ENCODE data around the gene ARHGAP32. TPM values are rescaled to one million over a fixed set of nuclear protein-coding genes. Genes with fewer than 3 reads are reported as not detected.
A peak's percentile ranks its signal among the peaks of the same experiment; 100 is the strongest.

The ARHGAP32 gene
- polyA plus RNA-seq, 3 donors = 15.4 to 20.5 (median 19.6) TPM

DNA sequence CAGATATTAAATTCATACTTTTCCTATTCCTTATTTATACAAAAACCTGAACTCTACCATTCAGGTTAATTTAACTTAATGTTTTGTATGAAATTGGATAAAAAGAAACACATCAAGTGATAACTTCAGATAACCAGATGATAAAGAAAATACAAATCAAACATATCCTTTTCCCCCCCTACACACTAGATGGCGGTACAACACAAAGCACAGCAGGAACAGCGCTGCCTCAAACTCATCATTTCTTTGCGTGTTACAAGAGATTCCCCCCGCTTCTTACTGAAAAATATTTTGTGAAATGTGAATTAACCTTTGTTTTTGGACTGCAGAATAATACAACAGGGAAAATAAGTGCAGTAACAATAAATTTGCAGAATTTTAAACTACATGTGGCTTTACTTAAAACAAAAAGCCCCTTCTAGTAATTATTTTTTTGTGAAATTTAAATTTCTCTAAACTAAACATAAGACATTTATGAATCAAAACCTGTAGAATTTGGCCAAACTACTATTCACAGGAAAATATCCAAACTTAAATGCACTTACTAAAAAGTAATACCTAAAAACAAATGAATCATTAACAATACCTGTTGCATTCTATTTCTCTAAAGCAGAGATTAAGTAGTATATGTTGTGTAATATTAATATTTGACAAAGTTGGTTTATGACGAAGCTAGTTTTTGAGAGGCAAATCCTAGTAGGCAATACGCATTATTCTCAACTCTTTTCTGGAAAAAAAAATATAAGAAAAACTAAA is 74.4 kb downstream of the ARHGAP32 start:
- DNase-seq = peak; percentile 67

DNA sequence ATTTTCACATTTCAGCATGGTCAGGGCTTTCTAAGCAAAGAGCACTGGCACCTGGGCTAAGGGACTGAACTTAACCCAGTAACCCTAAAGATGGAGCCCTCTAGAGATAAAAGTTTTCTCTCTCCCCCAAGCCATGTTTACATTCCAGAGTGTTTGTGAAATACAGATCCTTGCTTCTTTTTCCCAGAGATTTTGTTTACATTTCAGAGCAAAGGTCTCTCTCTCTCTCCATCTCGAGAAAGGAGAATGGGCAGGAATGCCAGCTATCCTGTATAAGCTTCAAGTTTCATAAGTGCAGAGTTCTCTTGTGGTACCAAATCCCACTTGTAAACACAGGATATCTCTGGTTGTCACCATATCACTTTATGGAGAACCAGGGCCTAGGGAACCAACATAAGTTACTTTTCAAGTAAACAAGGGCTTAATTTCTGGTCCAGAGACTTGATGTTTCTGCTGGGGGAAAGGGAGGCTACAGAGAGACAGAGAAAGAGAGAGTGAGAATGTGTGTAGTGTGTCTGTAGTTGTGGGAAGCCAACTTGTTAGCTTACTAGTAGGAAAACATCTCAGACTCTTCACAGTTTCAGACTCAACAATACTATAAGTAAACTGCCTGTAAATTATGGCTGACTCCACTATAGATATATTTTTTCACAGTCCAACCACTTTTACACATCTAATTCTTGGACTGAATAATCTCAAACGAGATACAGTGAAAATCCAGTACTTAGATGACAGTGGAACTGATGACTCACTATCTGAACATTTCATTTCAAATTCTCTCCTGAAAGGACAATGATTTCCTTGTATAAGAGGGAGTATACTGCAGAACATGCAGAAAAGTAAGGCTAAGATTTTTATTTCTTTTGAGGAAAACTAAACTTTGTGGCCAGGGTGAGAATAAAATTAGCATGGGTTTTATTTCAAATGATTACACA is 76.2 kb downstream of the ARHGAP32 start:
- DNase-seq = no peak

DNA sequence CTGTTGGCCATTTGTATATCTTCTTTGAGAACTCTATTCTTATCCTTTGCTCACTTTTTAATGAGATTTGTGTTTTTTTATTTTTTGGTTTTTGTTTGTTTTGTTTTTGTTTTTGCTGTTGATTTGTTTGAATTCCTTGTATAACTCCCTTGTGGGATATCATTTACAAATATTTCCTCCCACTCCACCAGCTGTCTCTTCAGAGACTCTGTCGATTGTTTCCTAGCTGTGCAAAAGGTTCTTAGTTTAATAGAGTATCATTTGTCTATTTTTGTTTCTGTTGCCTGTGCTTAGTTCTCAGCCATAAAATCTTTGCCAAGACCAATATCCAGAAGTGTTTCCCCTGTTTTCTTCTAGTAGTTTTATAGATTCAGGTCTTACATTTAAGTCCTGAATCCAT is 82.4 kb downstream of the ARHGAP32 start:
- DNase-seq = no peak

DNA sequence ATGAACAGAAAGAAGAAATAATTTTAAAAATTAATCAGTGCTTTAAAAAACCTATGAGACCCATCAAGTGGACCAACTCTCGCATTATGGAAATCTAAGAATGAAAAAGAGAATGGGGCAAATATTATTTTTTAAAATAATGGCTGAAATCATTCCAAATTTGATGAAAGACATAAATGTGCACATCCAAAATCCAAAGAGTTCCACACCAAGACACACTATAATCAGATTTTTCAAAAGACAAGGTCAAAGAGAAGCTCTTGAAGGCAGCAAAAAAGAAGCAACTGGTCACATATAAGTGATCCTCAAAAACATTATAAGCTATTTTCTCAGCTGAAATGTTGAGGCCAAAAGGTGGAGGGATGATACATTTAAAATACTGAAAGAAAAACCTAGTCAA is 85.3 kb downstream of the ARHGAP32 start:
- DNase-seq = no peak

DNA sequence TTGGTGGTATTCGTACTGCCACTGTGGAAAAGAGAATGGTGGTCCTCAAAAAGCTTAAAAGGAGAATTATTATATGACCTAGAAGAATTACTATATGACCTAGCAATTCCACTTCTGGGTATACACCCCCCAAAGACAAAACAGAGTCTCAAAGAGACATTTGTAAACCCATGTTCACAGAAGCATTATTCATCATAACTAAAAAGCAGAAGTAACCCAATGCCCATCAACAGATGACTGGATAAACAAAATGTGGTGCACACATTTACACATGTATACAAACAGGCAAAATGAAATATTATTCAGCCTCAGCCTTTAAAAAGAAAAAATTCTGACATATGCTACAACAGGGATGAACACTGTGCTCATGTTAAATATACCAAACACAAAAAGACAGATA is 89.4 kb downstream of the ARHGAP32 start:
- DNase-seq = no peak

DNA sequence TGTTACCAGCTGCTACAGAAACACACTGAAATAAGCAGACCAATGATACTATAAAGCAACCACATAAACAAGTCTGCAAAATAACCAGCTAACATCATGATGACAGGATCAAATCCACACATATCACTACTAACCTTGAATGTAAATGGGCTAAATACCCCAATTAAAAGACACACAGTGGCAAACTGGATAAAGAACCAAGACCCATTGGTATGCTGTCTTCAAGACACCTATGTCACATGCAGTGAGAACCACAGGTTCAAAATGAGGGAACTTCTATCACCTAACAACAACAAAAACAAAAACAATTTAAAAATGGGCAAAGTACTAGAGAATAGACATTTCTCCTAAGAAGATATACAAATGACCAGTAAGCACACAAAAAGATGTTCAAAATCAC is 89.9 kb downstream of the ARHGAP32 start:
- DNase-seq = no peak

DNA sequence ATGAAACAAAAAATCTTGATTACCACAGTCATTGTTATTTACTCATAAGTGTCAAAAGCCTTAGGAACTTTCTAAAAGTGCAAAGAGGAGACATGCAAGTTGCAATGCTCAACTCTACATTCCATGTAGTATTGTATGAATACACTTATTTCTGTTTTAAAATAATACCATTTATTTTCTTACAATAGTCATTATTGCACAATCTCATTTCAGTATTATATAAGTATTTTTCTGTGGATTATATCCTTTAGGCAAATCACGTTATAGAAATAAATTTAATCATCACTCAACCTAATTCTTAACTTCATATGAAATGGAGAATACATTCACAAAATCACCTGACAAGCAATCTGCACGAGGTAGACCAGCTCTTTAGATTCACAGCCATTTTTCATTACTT is 98.8 kb downstream of the ARHGAP32 start:
- DNase-seq = no peak

DNA sequence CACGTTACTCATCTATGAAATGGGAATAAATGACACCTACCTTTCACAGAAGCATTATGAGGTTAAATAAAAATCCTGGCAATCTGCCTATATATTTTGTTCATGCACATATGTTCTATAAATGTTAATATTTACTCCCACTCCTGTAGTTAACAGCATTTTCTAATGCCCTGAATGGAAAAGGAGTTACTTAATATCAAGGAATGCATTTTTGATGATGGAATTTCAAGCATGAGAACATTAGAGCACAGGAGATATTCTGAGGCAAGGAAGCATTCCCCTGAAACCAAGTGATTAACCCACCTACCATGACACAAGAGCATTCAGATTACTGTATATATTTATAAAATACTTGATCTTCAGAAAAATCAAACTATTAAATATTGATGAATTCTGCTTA is 102.1 kb downstream of the ARHGAP32 start:
- DNase-seq = no peak

DNA sequence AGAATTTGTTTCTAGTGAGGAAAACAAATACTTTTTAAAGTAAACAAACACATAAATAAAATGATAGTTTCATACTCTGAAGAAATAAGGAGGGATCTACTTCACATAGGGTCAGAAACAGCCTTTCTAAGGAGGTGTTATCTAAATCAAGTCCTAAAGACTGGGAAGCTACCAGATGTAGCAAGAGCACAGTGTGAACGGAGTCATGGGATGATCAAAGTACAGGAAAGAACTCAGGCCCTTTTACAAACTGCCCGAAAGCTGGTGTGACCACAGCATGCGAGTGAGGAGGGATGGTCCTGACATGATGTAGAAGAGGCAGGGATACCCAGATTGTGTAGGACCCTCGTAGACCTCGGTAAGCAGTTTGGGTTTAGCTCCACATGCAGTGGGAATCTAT is 102.8 kb downstream of the ARHGAP32 start:
- no peak for DNase-seq

DNA sequence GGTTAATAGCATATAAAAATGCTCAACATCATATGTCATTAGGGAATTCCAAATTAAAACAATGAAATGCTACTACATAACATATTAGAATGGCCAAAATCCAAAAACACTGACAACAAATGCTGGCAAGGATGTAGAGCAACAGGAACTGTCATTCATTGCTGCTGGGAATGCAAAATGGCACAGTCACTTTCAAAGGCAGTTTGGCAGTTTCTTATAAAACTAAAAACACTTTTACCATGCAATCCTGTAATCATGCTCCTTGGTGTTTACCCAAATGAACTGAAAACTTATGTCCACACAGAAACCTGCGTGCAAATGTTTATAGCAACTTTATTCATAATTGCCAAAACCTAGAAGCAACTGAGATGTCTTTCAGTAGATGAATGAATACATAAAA is 105.1 kb downstream of the ARHGAP32 start:
- no peak for DNase-seq

DNA sequence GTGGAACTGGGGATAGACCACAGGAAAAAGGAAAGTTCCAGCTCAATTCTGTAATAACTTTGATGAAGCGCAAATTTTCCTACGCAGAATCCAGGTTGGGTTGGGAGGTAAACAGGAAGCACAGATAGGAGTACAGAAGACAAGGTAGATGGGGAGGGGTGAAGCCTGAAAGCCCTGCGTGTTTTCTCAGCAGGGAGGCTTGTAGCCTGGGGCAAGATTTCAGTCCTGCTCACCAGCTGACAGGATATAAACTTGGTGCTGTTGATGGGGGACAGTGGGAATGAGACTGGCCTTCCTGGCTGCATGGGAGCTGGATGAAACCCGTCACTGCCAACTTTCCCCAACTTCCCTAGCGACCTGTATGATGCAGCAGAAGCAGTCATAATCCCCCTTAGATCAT is 114.9 kb downstream of the ARHGAP32 start:
- no peak for DNase-seq

DNA sequence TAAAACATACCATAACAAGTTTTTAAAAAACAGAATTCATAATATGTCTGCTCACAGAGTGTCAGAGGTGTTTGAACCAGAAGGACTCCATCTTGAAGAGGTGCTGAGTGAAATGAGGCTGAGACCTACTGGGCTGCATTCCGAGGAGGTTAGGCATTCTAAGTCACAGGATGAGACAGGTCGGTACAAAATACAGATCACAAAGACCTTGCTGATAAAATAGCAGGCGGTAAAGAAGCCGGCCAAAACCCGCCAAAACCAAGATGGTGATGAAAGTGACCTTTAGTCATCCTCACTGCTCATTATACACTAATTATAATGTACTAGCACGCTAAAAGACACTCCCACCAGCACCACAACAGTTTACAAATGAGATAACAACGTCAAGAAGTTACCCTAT is 116.4 kb downstream of the ARHGAP32 start:
- no peak for DNase-seq

DNA sequence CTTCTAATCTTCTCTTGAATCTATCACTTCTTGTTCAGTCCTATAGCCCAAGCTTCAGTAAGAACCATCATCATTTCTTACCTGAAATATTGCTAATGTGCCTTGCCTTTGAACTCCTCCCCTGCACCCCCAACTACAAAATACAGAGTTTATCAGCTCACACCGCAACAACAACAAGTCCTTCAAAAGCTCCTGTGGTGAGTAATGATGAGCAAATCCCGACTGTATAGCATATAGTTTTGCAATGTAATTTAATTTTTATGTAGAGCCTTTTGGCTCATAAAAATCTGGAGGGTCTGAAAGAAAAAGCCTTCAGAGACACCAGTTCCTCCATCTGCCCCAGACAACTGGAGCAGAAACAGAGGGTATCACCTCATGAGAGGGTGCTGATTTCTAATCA is 124.7 kb downstream of the ARHGAP32 start:
- no peak for DNase-seq

DNA sequence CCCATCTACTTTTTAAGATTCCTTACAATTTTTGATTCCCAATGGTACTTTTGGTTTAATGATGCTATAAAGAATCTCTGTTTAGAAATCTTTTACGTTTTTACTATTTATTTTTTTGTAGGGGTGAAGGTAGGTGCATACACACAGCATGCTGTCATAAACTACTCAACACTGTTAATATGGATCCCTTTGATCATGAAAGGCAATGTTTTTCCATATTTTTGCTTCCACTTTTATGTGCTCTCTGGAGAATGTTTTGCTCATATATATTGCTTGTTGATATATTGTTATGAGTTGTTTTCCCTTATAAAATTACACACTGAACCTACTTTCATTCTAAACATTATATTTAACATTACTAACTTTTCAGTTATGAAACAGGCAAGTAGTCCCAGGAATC is 125.9 kb downstream of the ARHGAP32 start:
- DNase-seq = no peak

DNA sequence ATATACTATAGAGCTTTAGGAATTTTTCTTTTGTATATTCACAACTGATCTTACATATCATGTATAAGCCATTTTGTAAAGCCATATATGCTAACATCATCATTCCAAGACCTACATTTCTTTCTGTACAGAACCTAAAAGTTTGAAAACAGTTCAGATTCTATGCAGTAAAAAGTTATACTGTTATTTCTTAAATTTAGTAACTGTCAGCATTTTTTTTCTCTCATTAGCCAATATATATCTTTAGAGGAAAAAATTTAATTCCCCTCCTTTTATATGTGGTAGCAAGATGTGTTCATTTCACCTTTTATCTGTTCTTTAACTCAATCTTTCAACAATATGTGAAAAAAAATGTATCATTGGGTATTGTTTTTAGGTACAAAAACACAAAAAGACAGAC is 129.0 kb downstream of the ARHGAP32 start:
- DNase-seq = no peak

DNA sequence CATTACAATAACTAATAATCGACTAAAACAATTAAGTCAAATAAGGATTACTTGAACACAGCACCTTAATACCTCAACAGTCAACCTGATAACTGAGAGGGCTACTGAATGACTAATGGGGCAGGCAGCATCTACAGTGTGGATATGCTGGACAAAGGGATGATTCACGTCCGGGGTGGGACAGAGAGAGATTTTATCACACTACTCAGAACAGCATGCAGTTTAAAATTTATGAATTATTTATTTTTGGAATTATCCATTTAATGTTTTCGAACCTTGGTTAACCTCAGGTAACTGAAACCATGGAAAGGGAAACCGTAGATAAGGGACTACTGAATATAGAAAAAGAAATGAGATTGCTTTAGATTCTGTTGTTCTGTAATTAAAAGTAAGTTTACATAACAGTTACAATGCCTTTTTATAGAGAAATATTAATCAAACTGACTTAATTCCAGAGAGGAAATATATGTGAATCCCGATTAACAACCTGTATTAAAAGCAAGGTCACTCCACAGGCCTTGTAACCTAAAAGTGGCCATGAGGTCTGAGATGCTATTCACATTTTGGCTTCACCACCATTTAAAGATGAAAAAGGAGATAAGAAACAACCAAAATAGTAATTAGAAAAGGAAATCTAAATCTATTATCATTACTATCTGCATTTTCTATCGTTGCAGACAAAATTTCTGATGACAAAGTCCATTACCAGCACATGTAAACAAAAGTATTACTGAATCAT is 130.5 kb downstream of the ARHGAP32 start:
- DNase-seq = no peak

DNA sequence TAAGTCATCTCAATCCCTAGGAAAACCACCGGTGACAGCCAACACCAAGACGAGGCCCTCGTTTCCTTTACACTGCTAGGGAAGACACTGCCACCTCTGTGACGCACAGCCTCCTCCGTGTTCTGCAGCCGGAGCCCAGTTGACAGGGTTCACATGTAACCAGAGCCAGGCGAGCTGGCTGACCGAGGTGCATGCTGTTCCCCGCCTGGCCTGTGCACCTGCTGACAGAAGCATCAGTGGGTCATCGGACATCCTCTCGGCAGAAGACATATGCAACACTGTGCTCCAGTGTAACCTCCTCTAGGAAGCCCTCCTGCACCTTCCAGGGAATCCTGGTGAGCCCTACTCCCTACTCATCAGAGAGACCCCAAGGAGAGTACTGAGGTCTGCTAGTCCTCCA is 135.2 kb downstream of the ARHGAP32 start:
- DNase-seq = no peak

DNA sequence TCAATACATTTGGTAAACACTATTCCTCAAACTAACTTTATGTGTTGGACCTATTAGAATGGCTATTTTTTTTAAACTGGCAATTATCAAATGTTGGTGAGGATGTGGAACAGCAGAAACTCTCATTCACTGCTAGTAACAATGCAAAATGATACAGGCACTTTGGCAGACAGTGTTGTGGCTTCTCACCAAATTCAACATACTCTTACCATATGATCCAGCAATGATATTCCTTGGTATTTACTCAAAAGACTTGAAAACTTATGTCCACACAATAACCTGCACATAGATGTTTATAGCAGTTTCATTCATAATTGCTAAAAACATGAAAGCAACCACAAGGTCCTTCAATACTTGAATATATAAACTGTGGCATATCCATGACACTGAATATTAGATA is 136.9 kb downstream of the ARHGAP32 start:
- no peak for DNase-seq

DNA sequence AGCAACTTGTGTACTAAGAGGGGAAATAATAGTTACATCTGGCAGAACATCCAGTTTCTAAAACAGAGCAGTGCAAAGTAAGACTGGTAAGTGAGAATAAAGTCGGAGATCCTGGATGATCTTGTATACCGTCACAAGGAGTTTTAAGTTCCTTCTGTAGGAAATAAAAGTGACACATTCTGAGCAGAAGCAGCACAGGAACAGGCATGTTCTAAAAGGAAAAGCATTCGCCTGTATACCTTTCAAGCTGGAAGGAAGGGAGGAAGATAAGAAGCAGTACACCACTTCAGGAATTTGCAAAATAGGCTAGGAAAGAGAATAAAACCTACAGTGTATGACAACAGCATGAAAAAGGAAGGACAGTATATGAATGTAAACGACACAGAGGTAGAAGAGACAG is 143.2 kb downstream of the ARHGAP32 start:
- DNase-seq = no peak

DNA sequence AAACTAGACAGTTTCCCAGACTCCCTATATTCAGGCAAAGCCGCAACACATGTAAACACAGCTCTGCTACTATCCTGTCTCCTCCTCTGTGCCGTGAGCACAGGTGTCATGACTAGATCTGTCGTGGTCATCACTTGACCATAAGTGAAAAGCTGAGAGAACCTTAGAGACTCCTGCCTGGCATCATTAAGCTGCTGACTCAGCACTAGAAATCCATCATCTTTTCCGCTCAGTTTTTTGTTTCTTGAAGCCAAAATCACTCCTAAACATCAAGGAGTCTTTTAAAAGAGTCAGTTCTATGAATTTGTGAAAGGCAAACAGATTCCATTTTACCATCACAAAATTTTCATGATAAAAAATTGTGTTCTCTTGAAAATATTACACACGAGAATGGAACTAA is 147.0 kb downstream of the ARHGAP32 start:
- no peak for DNase-seq

DNA sequence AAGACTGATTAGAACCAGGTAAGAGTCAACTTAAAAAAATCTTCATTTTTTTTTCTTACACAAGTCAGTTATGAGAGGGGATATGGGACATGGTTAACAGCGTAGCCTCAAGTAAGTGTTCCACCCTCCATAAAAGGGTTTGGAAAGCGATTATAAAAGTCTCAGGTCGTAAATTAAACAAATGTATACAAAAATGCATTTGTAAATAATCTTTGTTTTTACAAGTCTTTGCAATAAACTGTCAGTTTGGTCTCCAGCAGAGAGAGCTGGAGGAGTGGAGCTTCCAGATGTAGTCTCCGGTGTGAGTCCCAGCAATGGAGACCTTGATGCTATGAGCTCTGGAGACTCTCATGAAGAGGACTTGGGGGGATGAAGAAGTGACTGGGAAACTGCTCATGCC is 149.6 kb downstream of the ARHGAP32 start:
- DNase-seq = no peak

DNA sequence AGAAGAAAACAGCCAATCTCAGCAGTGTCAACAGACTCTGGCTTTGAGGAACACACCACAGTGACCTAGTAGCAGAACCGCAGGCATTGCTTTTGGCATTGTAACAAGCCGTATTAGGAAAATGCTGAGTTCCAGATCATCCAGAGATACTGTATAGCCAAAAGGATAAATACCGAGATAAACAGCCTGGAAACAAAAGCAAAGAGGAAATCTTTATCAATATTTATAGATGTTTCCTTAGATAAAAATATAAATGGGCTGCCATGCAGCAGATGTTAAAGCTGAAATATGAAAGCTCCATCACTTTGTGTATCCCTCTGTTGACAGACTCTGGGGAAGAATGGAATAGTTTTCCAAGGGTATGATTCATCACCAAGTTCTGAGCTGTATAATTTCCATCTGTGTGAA is 150.5 kb downstream of the ARHGAP32 start:
- no peak for DNase-seq

DNA sequence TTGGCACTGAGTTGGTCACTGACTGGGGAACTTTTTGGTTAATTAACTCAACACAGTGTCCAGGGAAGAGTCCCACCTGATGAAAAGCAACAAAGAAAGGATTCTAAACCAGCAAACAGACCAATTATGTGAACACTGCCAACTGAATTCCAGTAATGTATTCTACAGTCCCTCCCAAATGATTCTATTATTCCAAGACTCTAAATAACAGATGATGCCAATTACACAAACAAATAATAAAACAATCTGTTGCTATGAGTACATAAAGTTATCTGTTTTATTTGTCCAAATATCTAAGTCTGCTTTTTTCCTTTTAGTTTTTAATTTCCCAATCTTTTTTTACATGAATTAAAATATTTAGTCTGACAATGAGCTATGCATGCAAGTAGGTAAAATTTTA is 151.2 kb downstream of the ARHGAP32 start:
- no peak for DNase-seq

All from renal pelvis (tissue), 4 donors.